A204.1 (cell line): Measurements from ENCODE around the gene KPNA6.
"Not testable (repeated sequence)": the region's sequence is repeated elsewhere in the genome, so short reads cannot be mapped to it uniquely, and the experiment has no call there.

ENCODE experiments used
- FAIRE-seq: peaks from 2 replicates; lab custom pipeline; 2012; peaks lifted over from hg19 to GRCh38; lab: Jason Lieb, UNC

The KPNA6 gene

DNA sequence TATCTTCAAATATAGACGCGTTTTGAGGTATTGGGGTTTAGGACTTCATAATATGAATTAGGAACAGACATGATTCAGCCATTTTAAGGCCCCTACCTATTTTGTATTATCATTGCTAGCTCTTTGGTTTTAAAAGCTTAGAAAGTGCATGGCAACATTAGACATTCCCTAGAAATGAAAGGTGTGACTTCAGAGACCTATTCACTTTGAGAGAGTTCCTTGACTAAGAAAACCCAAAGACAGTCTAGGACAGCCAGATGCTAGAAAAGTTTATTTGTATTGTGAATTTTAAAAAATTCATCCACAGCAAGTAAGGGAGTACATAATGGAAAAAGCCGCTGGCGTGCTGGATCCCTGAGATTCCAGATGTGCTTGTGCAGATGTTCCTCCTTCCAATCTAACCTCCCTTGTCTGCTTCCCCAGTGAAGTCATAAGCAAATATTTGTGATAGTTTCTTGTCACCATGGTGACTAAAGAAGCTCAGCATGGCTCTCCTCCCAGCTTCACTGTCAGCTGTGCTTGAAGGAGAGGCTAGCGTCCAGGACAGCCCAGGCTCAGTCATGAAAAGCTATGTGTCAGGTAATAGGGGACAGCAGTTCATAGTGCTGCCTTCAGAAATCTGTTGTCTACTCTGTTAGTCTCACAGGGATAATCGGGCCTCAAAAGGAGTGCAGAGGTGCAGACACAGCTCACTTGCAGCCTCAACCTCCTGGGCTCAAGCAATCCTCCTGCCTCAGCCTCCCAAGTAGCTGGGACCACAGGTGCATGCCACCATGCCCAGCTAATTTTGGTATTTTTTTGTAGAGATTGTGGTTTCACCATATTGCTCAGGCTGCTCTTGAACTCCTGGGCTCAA, 34.8 kb downstream of the KPNA6 start:
- no peak for FAIRE-seq

DNA sequence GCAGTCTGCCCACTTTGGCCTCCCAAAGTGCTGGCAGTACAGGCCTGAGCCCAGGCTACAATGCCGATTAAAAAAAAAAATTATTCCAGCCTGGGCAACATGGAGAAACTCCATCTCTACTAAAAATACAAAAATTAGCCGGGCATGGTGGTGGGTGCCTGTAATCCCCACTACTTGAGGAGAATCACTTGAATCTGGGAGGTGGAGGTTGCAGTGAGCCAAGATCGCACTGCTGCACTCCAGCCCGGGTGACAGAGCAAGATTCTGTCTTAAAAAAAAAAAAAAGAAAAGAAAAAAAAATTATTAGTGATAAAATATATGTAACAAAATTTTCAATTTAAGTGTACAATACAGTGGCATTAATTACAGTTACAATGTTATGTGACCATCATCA, 35.4 kb downstream of the KPNA6 start:
- not testable (repeated sequence) for FAIRE-seq

DNA sequence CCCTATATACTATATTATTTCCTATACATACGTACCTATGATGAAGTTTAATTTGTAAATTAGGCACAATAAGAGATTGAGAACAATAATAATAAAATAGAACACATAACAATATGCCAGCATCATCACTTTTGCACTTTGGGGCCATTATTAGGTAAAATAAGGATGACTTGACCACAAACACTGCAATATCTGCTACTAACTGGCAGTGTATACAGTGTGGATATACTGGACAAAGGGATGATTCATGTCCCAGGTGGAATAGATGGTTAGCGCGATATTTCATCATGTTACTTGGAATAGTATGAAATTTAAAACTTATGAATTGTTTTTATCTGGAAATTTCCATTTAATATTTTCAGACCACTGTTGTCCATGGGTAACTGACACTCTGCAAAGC, 36.2 kb downstream of the KPNA6 start:
- no peak for FAIRE-seq

DNA sequence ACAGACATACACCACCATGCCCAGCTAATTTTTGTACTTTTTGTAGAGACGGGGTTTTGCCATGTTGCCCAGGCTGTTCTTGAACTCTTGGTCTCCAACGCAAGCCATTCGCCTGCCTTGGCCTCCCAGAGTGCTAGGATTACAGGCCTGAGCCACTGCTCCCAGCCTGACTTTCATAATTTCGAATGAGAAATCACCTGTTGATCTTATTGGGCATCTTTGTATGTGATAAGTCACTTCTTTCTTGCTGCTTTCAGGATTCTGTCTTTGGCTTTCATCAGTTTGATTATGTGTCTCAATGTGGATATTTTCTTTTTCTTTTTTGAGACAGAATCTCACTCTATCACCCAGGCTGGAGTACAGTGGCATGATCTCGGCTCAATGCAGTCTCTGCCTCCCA, 39.9 kb downstream of the KPNA6 start:
- not testable (repeated sequence) for FAIRE-seq

DNA sequence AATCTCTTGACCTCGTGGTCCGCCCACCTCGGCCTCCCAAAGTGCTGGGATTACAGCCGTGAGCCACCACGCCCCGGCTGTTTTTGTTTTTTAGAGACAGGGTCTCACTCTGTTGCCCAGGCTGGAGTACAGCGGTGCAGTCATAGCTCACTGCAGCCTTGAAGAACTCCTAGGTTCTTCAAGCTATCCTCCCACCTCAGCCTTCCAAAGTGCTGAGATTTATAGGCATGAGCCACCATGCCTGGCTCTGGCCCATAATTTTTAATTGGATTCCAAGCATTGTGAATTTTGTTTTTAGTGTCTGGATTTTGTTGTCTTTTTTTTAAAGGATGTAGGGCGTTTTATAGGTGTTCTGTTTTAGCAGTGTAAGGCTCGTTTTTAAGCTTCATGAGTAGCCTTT, 43.0 kb downstream of the KPNA6 start:
- FAIRE-seq: no peak

DNA sequence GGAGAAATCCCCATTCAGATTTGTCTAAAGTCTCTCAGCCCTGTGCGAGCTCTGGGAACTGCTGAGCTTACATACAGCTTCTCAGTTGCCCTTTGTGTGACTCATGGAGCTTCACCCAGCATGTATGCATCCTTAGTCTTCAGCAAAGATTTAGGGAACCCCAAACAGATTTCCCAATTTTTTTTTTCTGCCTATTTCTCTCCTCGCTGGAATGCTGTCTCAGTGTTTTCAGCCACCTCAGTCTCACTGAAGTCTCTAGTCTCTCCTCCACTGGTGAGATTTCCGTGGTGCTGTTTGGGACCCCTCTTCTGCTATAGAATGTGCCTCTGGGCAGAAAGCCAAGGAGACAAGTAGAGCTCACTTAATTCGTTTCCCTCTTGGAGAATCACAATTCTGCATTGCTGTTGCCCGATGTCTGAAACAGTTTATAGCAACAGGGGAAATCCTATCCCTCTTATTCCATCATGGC, 43.5 kb downstream of the KPNA6 start:
- FAIRE-seq: no peak

DNA sequence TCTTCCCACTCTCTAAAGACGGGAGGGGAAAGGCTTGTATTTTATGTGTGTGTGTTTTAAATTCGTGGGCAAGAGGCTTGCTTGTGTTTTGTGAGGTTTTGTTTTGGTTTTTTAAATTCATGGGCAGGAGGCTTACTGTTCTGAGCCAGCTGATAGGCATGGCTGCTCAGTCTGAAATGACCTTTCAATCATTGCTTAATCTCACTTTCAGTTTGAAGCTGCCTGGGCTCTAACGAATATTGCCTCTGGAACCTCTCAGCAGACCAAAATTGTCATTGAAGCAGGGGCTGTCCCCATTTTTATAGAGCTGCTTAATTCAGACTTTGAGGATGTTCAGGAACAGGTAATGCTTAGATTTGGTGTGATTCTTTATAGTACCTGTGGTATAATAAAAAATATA, 51.3 kb downstream of the KPNA6 start:
- FAIRE-seq: no peak

DNA sequence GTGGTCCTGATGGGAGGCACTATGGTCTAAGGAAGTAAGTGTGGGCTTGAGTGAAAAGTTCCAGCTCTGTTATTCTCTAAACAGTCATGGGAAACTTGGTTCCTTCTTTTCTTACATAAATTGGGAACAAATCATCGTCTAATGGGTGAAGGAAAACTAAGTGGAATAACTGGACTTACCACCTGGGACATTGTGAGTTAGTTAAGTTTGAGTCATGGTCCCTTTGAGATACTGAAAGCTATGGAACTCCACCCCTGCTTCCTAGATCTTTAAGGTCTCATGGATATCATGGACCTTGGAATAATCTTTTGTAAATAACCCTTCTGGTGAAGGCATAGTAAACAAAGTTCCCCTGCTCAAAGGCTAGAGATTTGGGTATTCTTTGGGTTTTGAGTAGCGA, 55.5 kb downstream of the KPNA6 start:
- no peak for FAIRE-seq

DNA sequence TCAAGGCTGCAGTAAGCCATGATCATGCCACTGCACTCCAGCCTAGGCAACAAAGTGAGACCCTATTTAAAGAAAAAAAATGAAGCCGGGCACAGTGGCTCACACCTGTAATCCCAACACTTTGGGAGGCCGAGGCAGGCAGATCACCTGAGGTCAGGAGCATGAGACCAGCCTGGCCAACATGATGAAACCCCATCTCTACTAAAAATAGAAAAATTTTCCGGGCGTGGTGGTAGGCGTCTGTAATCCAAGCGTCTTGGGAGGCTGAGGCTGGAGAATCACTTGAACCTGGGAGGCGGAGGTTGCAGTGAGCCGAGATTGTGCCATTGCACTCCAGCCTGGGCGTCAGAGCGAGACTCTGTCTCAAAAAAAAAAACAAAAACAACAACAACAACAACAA, 57.8 kb downstream of the KPNA6 start:
- not testable (repeated sequence) for FAIRE-seq

DNA sequence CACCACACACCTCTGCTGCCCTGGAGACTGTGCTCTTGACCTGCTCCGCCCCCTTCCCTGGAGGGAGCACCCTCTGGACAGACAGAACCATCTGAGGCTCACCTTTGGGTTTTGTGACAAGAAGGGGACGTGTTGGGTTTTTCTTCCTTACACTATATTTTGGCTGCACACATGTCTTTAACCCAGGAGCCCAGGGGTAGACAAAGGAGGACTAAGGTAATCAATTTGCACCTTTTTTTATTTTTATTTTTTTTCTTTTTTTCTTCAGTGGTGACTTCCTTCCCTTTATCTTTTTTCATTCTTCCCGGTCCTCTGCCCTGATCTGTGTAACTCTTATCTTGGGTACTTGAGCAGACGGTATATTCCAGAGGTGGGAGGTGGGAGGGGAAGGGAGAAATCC, 63.1 kb downstream of the KPNA6 start:
- no peak for FAIRE-seq

DNA sequence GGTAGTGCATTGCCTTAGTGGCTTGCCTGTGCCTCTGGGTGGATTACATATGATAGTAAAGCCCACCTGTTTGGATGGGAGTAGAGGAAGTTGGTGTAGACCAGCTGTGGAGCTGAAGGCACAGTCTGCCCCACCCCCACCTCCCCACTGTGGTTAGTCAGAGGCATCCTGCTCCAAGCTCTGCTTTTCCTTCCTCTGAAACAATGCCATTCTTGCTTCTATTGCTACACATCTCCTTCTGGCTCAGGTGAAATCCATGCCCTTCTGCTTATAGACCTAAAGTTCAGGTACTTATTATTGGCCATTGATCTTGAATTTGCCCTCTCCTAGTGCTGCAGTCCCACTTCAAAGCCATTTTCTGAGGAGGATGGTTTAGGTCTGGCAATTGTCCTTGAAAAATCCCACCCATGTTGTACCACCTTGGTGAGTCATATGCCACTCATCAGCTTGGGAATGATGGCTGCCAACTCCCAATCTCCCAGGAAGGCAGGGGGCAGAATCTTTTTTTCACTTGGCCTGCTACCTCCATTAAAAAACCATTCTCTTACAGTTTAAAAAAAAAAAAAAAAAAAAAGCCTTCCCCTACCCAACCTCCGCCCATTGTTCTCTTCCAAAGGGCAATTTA, 64.9 kb downstream of the KPNA6 start:
- no peak for FAIRE-seq

DNA sequence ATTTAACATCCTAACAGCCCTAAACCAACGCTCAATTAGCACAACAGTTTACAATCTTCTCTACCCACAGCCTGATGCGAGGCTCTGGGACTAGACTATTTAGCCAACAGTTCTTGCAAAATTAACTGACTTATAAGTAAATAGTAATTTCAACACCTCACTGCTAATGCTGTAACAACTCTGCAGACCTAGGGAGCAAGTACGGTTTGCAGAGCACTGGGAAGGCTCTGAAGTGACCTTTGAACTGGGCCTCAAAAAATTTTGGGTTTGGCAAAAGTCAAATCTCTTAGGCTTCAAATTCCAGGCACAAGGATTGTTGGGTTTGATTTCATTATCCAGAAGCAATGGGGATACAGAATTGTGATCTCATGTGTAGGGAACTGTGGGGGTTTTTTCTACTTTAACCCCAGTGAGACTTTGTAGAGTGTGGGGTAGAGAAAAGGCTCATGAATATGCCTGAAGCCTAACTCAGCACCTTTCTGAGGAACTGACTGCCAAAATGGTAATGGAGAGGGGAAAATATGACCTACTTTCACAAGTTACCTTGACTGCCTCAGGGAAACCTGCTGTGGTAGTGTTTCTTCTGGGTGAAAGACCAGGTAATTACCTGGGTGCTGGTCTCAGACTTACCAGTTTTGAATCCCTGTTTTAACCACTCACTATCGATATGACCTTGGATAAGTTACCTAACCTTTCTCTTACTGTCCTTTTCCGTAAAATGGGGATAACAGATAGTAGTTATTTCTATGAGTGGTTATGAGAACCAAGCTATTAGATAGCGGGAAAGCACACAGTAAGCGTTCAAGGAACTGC, 70.7 kb downstream of the KPNA6 start:
- FAIRE-seq: no peak

DNA sequence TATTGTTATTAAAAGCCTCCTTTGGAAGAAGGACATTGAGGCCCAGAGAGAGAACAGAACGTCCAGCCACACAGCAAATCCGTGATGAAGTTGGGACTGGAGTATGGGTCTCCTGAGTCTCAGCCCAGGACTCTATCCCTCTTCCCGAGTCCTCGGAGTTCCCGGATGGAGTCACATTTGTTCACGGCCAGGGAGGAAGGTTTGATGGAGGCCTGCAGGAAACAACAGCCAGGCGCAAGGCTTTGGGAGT, 71.3 kb downstream of the KPNA6 start:
- FAIRE-seq: no peak

DNA sequence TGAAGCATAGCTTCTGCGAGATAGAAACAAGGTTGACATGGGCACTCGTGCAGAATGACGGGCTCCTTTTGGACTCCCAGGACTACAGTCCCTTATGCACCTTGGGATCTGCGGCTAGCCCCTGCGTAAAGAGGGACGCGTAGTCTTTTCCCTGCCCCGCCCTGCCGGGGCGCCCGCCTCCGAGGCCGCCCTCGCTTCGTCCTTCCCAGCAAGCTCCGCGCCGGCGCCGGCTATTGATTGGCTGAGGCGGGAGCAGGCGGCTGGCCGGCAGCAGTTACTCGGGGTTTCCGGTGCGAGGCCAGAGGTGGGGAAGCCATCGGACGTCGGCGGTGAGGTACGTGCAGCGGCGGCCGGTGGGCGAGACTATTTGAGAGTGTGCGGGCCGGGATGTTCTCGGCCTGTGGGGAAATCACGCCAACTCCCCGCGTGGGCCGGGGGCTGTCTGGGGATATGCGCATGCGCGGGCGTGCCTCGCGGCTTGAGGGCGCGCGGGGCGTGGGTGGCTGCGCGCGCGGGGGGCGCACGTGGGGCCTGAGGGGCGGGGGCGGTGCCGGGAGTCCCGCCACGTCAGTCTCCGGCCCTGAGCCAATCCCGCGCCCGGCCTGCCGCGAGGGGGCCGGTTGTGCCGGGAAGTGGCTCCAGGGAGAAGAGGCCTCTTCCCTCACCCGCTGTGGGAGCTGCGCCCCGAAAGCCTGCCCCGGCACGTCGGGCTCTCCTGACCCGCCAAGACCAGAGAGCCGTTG, 71.8 kb downstream of the KPNA6 start, which contains the start of gene TXLNA:
TSS of gene TXLNA (plus strand) at position 233 of the 743 bp plus-strand sequence. CDS start 671 bp downstream, outside the sequence.
- peak; percentile 53 for FAIRE-seq

DNA sequence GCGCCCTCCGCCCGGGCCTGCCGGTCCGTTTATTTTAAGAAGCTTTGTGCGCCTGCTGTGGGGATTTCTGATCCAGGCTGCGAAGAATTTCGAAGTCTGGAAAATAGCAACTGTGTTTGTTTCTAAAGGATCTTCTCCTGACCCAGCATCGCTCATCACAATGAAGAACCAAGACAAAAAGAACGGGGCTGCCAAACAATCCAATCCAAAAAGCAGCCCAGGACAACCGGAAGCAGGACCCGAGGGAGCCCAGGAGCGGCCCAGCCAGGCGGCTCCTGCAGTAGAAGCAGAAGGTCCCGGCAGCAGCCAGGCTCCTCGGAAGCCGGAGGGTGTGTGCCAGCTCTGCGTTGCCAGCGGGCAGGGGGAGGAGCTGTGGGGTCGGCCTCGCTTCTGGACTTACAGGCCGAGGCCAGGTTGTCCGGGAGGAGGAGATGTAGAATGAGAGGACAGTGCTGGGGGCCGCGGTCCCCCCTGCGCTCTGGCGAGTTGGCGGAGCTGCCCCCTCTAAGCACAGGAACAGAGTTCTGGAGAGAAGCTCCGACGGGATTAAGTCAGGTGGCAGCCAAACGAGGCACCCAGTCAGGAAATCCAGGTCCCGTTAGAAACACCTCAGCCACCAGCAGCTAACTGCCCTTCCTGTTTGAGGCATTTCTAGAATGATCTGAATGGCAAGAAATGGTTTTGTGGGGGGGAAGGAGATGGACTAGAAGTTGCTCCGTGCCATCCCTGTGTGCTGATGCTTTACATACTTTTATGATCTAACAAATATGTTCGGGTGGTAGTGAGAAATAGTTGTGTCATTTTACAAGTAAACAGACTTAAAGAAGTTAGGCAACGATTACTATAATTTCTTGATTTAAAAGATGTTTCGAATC, 72.6 kb downstream of the KPNA6 start:
- no peak for FAIRE-seq

DNA sequence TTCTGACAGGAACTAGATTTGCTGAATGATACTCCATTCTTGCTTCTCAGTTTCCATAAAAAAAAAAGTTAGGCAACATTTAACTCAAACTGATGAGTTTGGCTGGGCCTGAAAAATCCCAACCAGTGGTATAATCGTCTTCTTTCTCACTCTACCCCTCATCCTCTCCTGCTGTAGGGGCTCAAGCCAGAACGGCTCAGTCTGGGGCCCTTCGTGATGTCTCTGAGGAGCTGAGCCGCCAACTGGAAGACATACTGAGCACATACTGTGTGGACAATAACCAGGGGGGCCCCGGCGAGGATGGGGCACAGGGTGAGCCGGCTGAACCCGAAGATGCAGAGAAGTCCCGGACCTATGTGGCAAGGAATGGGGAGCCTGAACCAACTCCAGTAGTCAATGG, 73.2 kb downstream of the KPNA6 start:
- no peak for FAIRE-seq

DNA sequence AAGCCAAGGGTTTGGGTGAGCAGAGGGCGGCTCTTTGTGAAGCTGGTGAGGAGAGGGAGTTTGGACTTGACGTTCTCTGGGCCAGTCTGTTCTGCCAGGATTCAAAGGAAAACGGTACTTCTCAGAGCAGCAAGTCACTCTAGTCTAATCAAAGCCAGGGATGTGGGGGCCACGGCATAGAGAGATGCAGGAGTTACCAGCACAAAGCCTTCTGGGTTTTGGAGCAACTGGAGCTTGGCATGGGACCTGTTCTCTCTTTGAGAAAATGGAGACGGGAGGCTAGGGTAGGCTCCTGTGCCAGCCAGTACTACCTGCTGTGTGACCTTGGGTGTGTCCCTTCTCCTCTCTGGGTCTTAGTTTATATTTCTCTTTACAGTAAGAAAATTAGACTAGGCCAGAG, 73.7 kb downstream of the KPNA6 start:
- FAIRE-seq: no peak

DNA sequence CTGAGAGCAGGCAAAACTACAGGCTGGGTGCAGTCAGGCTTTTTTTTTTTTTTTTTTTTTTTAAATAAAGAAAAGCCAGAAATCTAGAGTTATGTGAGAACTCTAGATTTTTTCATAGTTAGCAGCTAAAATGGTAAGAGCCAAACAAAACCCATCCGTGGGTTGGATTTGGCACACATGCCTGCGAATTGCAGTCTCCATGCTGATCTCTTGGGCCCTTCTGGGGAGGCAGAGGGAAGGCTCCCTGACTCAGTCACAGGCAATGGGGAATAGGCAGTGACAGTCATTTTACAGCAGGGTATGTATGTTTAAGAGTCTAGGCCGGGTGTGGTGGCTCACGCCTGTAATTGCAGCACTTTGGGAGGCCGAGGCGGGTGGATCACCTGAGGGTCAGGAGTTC, 74.2 kb downstream of the KPNA6 start:
- no peak for FAIRE-seq

DNA sequence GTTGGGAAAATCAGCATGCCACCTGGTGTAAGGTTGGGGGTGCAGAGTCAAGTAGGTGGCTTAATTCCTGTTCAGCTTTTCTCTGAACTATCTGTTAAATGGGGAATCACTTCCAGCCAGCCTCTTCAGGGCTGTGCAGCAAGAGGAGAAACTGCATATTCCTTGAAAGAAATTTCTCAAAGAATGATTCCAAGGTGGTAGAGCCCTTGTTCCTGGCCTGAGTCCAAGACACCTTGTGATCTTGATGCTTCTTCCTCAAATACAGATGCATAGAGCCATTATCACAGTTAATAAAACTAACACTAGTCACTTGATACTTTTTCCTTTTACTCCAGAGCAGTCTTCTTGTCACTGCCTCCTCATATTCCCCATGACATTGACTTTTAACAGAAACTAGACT, 76.8 kb downstream of the KPNA6 start:
- FAIRE-seq: no peak

DNA sequence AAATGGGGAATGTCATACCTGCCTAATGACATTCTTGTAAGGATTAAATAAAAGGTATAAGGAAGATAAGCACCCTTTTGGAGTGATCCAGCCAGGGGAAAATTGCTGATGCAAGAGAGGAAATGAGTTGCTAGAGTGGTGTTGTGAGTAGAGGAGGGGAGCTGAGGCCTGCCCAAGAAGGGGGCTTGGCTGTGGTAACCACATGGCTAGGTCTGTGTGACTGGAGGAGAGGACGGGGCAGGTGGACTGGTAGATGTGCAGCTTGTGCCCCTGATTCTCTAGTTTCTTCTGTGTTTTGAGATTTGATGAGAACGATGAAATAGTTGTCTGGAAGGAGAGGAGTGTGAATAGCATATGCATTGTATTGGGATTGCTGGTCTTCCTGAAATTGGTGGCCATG, 78.2 kb downstream of the KPNA6 start:
- FAIRE-seq: no peak

DNA sequence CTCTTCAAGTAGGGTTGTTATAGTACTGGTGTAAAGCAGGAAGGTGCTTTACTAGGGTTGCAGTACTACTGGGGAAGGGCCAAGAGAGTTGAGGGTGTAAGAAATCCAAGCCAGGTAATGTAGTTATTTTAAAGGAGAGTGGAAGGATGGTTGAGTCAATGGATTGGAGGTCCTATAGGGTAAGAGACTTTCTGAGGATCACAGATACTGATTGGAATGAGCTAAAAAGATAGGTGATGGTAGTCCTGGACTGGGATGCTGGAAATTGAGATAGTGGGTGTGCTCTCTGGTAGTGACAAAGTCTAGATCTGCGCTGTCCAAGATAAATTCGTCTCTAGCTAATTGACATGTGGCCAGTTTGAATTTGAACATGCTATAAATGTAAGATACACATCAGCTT, 78.6 kb downstream of the KPNA6 start:
- FAIRE-seq: no peak

DNA sequence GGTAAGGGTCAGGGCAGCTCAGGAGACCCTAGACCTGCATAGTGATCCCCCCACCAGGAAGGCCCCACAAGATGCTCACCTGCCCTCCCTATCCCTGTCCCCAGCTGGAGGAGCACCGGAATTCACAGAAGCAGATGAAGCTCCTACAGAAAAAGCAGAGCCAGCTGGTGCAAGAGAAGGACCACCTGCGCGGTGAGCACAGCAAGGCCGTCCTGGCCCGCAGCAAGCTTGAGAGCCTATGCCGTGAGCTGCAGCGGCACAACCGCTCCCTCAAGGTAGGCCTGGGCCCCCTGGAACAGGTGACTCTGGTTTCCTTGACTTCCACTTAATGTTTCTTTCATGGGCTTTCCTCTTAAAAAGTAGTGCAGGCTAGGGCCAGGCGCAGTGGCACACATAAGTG, 80.0 kb downstream of the KPNA6 start:
- FAIRE-seq: no peak
